Urothelium cell line (cell line): Measurements from ENCODE around the gene PLXDC2.
"Not testable (repeated sequence)": the region's sequence is repeated elsewhere in the genome, so short reads cannot be mapped to it uniquely, and the experiment has no call there.

ENCODE experiments used
- DNase-seq: peaks from one replicate; pipeline ENCODE4 v3.0.0; 2011; ENCODE audit warnings: low spot score, mixed read lengths
- FAIRE-seq: peaks from 2 replicates; lab custom pipeline; 2011; peaks lifted over from hg19 to GRCh38; lab: Jason Lieb, UNC

PLXDC2 gene

GRCh38 chr10:20158086-20158485 lies 341.9 kb downstream of the PLXDC2 start:
- FAIRE-seq (no peak), DNase-seq (no peak)

GRCh38 chr10:20162123-20162522 lies 345.9 kb downstream of the PLXDC2 start:
- no peak for FAIRE-seq
- DNase-seq = no peak

- FAIRE-seq (no peak), DNase-seq (no peak)
These were observed 350.0 kb downstream of the PLXDC2 start for GRCh38 chr10:20166096-20166675.

GRCh38 chr10:20170661-20171060 lies 354.4 kb downstream of the PLXDC2 start:
- no peak for DNase-seq
- FAIRE-seq = no peak

GRCh38 chr10:20173046-20173445 lies 356.8 kb downstream of the PLXDC2 start:
- FAIRE-seq (no peak), DNase-seq (no peak)

- DNase-seq = no peak
- FAIRE-seq = no peak
These were observed 359.5 kb downstream of the PLXDC2 start for GRCh38 chr10:20175719-20176118.

- DNase-seq = no peak
- no peak for FAIRE-seq
These were observed 364.5 kb downstream of the PLXDC2 start for GRCh38 chr10:20180766-20181165.

GRCh38 chr10:20181434-20181833 lies 365.2 kb downstream of the PLXDC2 start:
- no peak for DNase-seq

GRCh38 chr10:20185116-20185515 lies 368.9 kb downstream of the PLXDC2 start:
- FAIRE-seq (no peak), DNase-seq (peak; percentile 14)

More at GRCh38 chr10:20181434-20181833, 365.2 kb downstream of the PLXDC2 start:
- no peak for FAIRE-seq

GRCh38 chr10:20191392-20191791 lies 375.2 kb downstream of the PLXDC2 start:
- FAIRE-seq, DNase-seq: not testable (repeated sequence)

- DNase-seq (no peak), FAIRE-seq (no peak)
These were observed 378.8 kb downstream of the PLXDC2 start for GRCh38 chr10:20195076-20195475.

- FAIRE-seq = no peak
- DNase-seq = no peak
These were observed 384.5 kb downstream of the PLXDC2 start for GRCh38 chr10:20200758-20201157.

- FAIRE-seq (no peak), DNase-seq (no peak)
These were observed 386.1 kb downstream of the PLXDC2 start for GRCh38 chr10:20202337-20202736.

GRCh38 chr10:20207653-20208052 lies 391.4 kb downstream of the PLXDC2 start:
- FAIRE-seq (no peak), DNase-seq (no peak)

- not testable (repeated sequence) for FAIRE-seq, DNase-seq
These were observed 392.9 kb downstream of the PLXDC2 start for GRCh38 chr10:20209098-20209497.

GRCh38 chr10:20215547-20216152 lies 399.4 kb downstream of the PLXDC2 start:
- FAIRE-seq = no peak
- no peak for DNase-seq

GRCh38 chr10:20221356-20221755 lies 405.1 kb downstream of the PLXDC2 start:
- DNase-seq (no peak), FAIRE-seq (no peak)

- no peak for DNase-seq
- no peak for FAIRE-seq
These were observed 412.5 kb downstream of the PLXDC2 start for GRCh38 chr10:20228729-20229128.

- no peak for DNase-seq
- no peak for FAIRE-seq
These were observed 416.0 kb downstream of the PLXDC2 start for GRCh38 chr10:20232079-20232705.

- no peak for FAIRE-seq
- DNase-seq = no peak
These were observed 417.2 kb downstream of the PLXDC2 start for GRCh38 chr10:20233423-20233822.

- FAIRE-seq (no peak), DNase-seq (no peak)
These were observed 418.3 kb downstream of the PLXDC2 start for GRCh38 chr10:20234579-20234978.

GRCh38 chr10:20237091-20237570 lies 420.9 kb downstream of the PLXDC2 start:
- DNase-seq (no peak), FAIRE-seq (no peak)
